Gastroesophageal sphincter (tissue), 4 donors: ENCODE measurements around the gene EEFSEC. TPM values are rescaled to one million over a fixed set of nuclear protein-coding genes. Genes with fewer than 3 reads are reported as not detected.

Experiments used
- ATAC-seq: fragments of 150-250 bp; one replicate; pipeline ENCODE4 v1.9.1; 2016; ENCODE audit warnings: mild to moderate bottlenecking, moderate library complexity
- H3K27ac ChIP-seq, 4 donors: fragments of 200-600 bp; sonication (generic) in 3 of 4; 1 replicate in 3 of 4; 2 replicates in 1 of 4; pipeline ENCODE4 v1.5.1; 2016 to 2019
- H3K27me3 ChIP-seq: fragments of 200-600 bp; sonication (generic); one replicate; pipeline ENCODE4 v1.5.1; 2019
- H3K36me3 ChIP-seq, 2 donors: fragments of 200-600 bp; sonication (generic); one replicate each; pipeline ENCODE4 v1.5.1; 2019; ENCODE audit warnings: control low read depth in 1 of 2
- H3K4me1 ChIP-seq, 3 donors: fragments of 200-600 bp; sonication (generic); 1 replicate in 2 of 3; 2 replicates in 1 of 3; pipeline ENCODE4 v1.5.1; 2016 to 2019; ENCODE audit warnings: control low read depth in 2 of 3
- H3K4me3 ChIP-seq, 2 donors: fragments of 200-600 bp; sonication (generic); one replicate each; pipeline ENCODE4 v1.5.1; 2019; ENCODE audit warnings: mild to moderate bottlenecking in 1 of 2, moderate library complexity in 1 of 2
- H3K9me3 ChIP-seq, 3 donors: fragments of 200-600 bp; sonication (generic); one replicate each; pipeline ENCODE4 v1.5.1; 2017 to 2019; ENCODE audit warnings: control low read depth in 2 of 3
- CTCF ChIP-seq, 4 experiments: fragments of 200-600 bp in 2 of 4; fragments of 450-650 bp in 2 of 4; sonication (generic) in 1 of 4; IDR thresholded peaks; one replicate each; pipeline ENCODE4 v1.5.1; 2017 to 2019; ENCODE audit warnings: antibody characterized with exemption in 4 of 4, mild to moderate bottlenecking in 2 of 4, moderate library complexity in 2 of 4
- EP300 ChIP-seq: sonication (generic); formaldehyde crosslinking; IDR thresholded peaks from one replicate; pipeline ENCODE4 v1.6.1; 2017; ENCODE audit warnings: antibody characterized with exemption, mild to moderate bottlenecking
- POLR2A ChIP-seq, 2 donors: fragments of 450-650 bp; IDR thresholded peaks; one replicate each; pipeline ENCODE4 v1.6.1; 2017; ENCODE audit warnings: antibody characterized with exemption in 2 of 2, mild to moderate bottlenecking in 2 of 2, moderate library complexity in 1 of 2
- POLR2AphosphoS5 ChIP-seq: sonication (generic); formaldehyde crosslinking; IDR thresholded peaks from one replicate; pipeline ENCODE4 v1.6.1; 2017; ENCODE audit warnings: antibody characterized with exemption
- WGBS, 2 donors: methylation state at CpG; one replicate each; pipeline ENCODE4 v1.1.5; 2018; ENCODE audit warnings: low coverage in 1 of 2; 5-methylcytosine and 5-hydroxymethylcytosine counted together
- total RNA-seq, 4 donors: library from RNA; depleted of rRNA; stranded (reverse); fragments of >200 nt; gene quantifications; one replicate each; pipeline ENCODE4 v1.1.0, GENCODE V29; 2016

Gene EEFSEC
- total RNA-seq, 4 donors from 2014 or later: 5.8 to 16.5 (median 11.4) TPM

- H3K27ac ChIP-seq: no peak overlapping the region
- 57 to 71% methylated on average over 2 to 3 of the region's 3 CpGs for WGBS, 2 donors
- H3K36me3 ChIP-seq: no peaks in the 10 kb centered on the region
- peaks cover 27% of the 10 kb centered on the region for H3K27me3 ChIP-seq
- no peak for ATAC-seq
- no peaks in the 10 kb centered on the region for H3K4me1 ChIP-seq
- H3K9me3 ChIP-seq: no peaks in the 10 kb centered on the region
- H3K4me3 ChIP-seq: no peak overlapping the region
- TF ChIP-seq POLR2AphosphoS5: no peak
- TF ChIP-seq CTCF (IDR thresholded peaks at IDR 0.05): no peak
- TF ChIP-seq POLR2A (IDR thresholded peaks at IDR 0.05): no peak
- no peak for TF ChIP-seq EP300
Measured at GRCh38 chr3:128443771-128444170, 290.5 kb downstream of the EEFSEC start.

- Histone ChIP-seq H3K4me1 (no peaks in the 10 kb centered on the region), H3K36me3 (no peaks in the 10 kb centered on the region), H3K4me3 (no peak overlapping the region), H3K9me3 (no peaks in the 10 kb centered on the region), H3K27me3 (peaks cover 12% of the 10 kb centered on the region), H3K27ac (no peak overlapping the region)
- no peak for ATAC-seq
- TF ChIP-seq POLR2A (IDR thresholded peaks at IDR 0.05) (no peak), POLR2AphosphoS5 (no peak), EP300 (no peak), CTCF (IDR thresholded peaks at IDR 0.05) (no peak)
- WGBS, 2 donors: 82% methylated on average over 1 of the region's 1 CpG; no CpG with 5 or more reads in 1 of the 2 donors
Measured at GRCh38 chr3:128445357-128445756, 292.1 kb downstream of the EEFSEC start.

- WGBS, 2 donors: 88 to 100% methylated on average over 1 of the region's 1 CpG
- no peak overlapping the region for H3K27ac ChIP-seq
- peaks cover 15% of the 10 kb centered on the region for H3K27me3 ChIP-seq
- ATAC-seq: no peak
- no peak for TF ChIP-seq POLR2AphosphoS5
- no peak for TF ChIP-seq EP300
- TF ChIP-seq POLR2A (IDR thresholded peaks at IDR 0.05): no peak
- no peak for TF ChIP-seq CTCF (IDR thresholded peaks at IDR 0.05)
- no peaks in the 10 kb centered on the region for H3K9me3 ChIP-seq
- H3K4me3 ChIP-seq: no peak overlapping the region
- no peaks in the 10 kb centered on the region for H3K36me3 ChIP-seq
- H3K4me1 ChIP-seq: no peaks in the 10 kb centered on the region
Measured at GRCh38 chr3:128446821-128447220, 293.5 kb downstream of the EEFSEC start.

- H3K4me1 ChIP-seq: no peaks in the 10 kb centered on the region
- ATAC-seq: no peak
- TF ChIP-seq CTCF (IDR thresholded peaks at IDR 0.05) (no peak), POLR2AphosphoS5 (no peak), EP300 (no peak), POLR2A (IDR thresholded peaks at IDR 0.05) (no peak)
- H3K27me3 ChIP-seq: peaks cover 23% of the 10 kb centered on the region
- no peak overlapping the region for H3K4me3 ChIP-seq
- H3K36me3 ChIP-seq: no peaks in the 10 kb centered on the region
- H3K9me3 ChIP-seq: no peaks in the 10 kb centered on the region
- 100% methylated on average over 1 to 2 of the region's 3 CpGs for WGBS, 2 donors
- H3K27ac ChIP-seq: no peak overlapping the region
Measured at GRCh38 chr3:128447561-128448013, 294.3 kb downstream of the EEFSEC start.

- Histone ChIP-seq H3K27ac (no peak overlapping the region), H3K4me3 (no peak overlapping the region), H3K27me3 (peaks cover 29% of the 10 kb centered on the region), H3K4me1 (no peaks in the 10 kb centered on the region), H3K9me3 (no peaks in the 10 kb centered on the region), H3K36me3 (no peaks in the 10 kb centered on the region)
- 56 to 62% methylated on average over 6 of the region's 6 CpGs for WGBS, 2 donors
- no peak for ATAC-seq
- TF ChIP-seq POLR2AphosphoS5 (no peak), EP300 (no peak), CTCF (IDR thresholded peaks at IDR 0.05) (no peak), POLR2A (IDR thresholded peaks at IDR 0.05) (no peak)
Measured at GRCh38 chr3:128448491-128448890, 295.2 kb downstream of the EEFSEC start.
